Body of pancreas (tissue), 4 donors: ENCODE results near the gene MID1. TPM values are rescaled to one million over a fixed set of nuclear protein-coding genes. Genes with fewer than 3 reads are reported as not detected.

ENCODE experiments used
- ATAC-seq: fragments of 150-250 bp; one replicate; pipeline ENCODE4 v1.9.1; 2016
- DNase-seq, 4 donors: peaks; one replicate each; pipeline ENCODE4 v3.0.0-alpha.2; 2019
- H3K27ac ChIP-seq, 4 donors: fragments of 200-600 bp; sonication (generic); 1 replicate in 3 of 4; 2 replicates in 1 of 4; pipeline versions ENCODE4 v1.5.1 to v1.6.1; 2016 to 2019; ENCODE audit warnings: mild to moderate bottlenecking in 1 of 4, mixed read lengths in 1 of 4, moderate library complexity in 1 of 4
- H3K27me3 ChIP-seq, 2 donors: fragments of 200-600 bp; sonication (generic); one replicate each; pipeline ENCODE4 v1.6.0; 2016; ENCODE audit warnings: mild to moderate bottlenecking in 1 of 2
- H3K36me3 ChIP-seq, 2 donors: fragments of 200-600 bp; sonication (generic); replicated peaks in 1 of 2; 2 replicates each; pipeline ENCODE4 v1.5.1; 2016; ENCODE audit warnings: low read depth in 2 of 2; ENCODE audit not compliant: insufficient read depth in 1 of 2
- H3K4me1 ChIP-seq: fragments of 200-600 bp; sonication (generic); one replicate; pipeline ENCODE4 v1.6.0; 2016
- H3K4me3 ChIP-seq, 2 donors: fragments of 200-600 bp; sonication (generic); 1 replicate in 1 of 2; 2 replicates in 1 of 2; pipeline ENCODE4 v1.5.1; 2016 to 2019
- H3K9me3 ChIP-seq, 3 donors: fragments of 200-600 bp; sonication (generic); 1 replicate in 2 of 3; 2 replicates in 1 of 3; pipeline ENCODE4 v1.5.1; 2016
- CTCF ChIP-seq, 7 experiments: fragments of 450-650 bp in 4 of 7; fragments of 200-600 bp in 3 of 7; sonication (generic) in 3 of 7; IDR thresholded peaks; one replicate each; pipeline ENCODE4 v1.5.1; 2016 to 2019; ENCODE audit warnings: antibody characterized with exemption in 7 of 7
- POLR2A ChIP-seq, 3 donors: fragments of 450-650 bp; IDR thresholded peaks; one replicate each; pipeline ENCODE4 v1.6.1; 2016; ENCODE audit warnings: antibody characterized with exemption in 3 of 3, mild to moderate bottlenecking in 2 of 3
- WGBS, 2 donors: methylation state at CpG; one replicate each; pipeline ENCODE4 v1.1.5; 2017; 5-methylcytosine and 5-hydroxymethylcytosine counted together
- intact Hi-C: fragments of 100-400 bp; cut with DNase I; formaldehyde crosslinking; loops from one replicate; pipeline ENCODE4 v1.15.1; 2023
- total RNA-seq, 2 donors: library from RNA; depleted of rRNA; stranded (reverse); fragments of >200 nt; gene quantifications; one replicate each; pipeline ENCODE4 v1.1.0, GENCODE V29; 2016

MID1 gene
- total RNA-seq, 2 donors from 2014 or later: 4.9 to 7.3 TPM

GRCh38 chrX:10416424-10416823 is 204.0 kb downstream of the MID1 start:
- TF ChIP-seq CTCF (IDR thresholded peaks at IDR 0.05) (no peak), POLR2A (IDR thresholded peaks at IDR 0.05) (no peak)
- Histone ChIP-seq H3K4me3 (no peak overlapping the region), H3K27me3 (no peaks in the 10 kb centered on the region), H3K27ac (no peak overlapping the region), H3K9me3 (no peaks in the 10 kb centered on the region), H3K36me3 (no peaks in the 10 kb centered on the region), H3K4me1 (no peaks in the 10 kb centered on the region)
- ATAC-seq: no peak
- 67 to 75% methylated on average over 4 of the region's 4 CpGs for WGBS, 2 donors
- intact Hi-C loops: no loop called here
- DNase-seq: no peak

DNA sequence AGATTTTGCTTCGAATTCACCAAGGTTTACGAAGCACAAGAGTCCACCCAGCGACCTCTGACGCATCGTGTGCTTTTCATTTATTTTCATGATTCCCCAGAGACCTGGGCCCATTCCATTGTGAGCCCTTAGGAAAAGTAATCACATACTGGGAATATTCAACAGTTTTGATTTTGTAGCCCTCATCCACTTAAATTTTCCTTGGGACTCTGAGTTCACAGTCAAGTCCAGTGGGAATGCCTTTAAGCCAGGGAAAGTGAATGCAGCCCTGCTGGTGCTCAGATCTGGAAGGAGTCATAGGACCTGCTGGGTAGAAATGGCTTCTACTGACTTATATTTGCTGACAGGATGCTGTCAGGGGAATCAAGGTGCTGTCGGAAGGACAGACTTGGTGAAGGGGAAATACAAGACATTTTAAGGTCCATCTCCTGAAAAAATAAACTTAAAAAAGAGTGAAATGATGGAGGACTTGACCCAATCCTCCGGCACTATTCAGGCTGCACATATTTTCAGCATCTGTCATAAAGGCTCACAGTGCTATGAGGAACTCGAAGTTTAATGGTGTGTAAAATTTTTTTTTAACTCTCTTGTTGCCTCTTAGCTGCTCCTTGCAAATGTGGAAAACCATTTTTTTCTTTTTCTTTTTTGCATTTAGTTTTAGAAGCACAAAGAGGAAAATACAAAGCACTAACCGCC is 204.9 kb downstream of the MID1 start:
- Histone ChIP-seq H3K9me3 (no peaks in the 10 kb centered on the region), H3K27ac (no peak overlapping the region), H3K27me3 (no peaks in the 10 kb centered on the region), H3K4me3 (no peak overlapping the region), H3K4me1 (no peaks in the 10 kb centered on the region), H3K36me3 (no peaks in the 10 kb centered on the region)
- ATAC-seq (no peak), DNase-seq (no peak)
- intact Hi-C loops: no loop called here
- WGBS, 2 donors: 67 to 72% methylated on average over 9 of the region's 9 CpGs
- TF ChIP-seq POLR2A (IDR thresholded peaks at IDR 0.05): no peak
- no peak for TF ChIP-seq CTCF (IDR thresholded peaks at IDR 0.05)

GRCh38 chrX:10414862-10415261 is 205.5 kb downstream of the MID1 start:
- intact Hi-C loops: no loop called here
- DNase-seq (no peak), ATAC-seq (no peak)
- Histone ChIP-seq H3K4me1 (no peaks in the 10 kb centered on the region), H3K9me3 (no peaks in the 10 kb centered on the region), H3K27ac (no peak overlapping the region), H3K4me3 (no peak overlapping the region), H3K27me3 (no peaks in the 10 kb centered on the region), H3K36me3 (no peaks in the 10 kb centered on the region)
- 70 to 79% methylated on average over 6 of the region's 6 CpGs for WGBS, 2 donors
- TF ChIP-seq POLR2A (IDR thresholded peaks at IDR 0.05): no peak
- no peak for TF ChIP-seq CTCF (IDR thresholded peaks at IDR 0.05)

DNA sequence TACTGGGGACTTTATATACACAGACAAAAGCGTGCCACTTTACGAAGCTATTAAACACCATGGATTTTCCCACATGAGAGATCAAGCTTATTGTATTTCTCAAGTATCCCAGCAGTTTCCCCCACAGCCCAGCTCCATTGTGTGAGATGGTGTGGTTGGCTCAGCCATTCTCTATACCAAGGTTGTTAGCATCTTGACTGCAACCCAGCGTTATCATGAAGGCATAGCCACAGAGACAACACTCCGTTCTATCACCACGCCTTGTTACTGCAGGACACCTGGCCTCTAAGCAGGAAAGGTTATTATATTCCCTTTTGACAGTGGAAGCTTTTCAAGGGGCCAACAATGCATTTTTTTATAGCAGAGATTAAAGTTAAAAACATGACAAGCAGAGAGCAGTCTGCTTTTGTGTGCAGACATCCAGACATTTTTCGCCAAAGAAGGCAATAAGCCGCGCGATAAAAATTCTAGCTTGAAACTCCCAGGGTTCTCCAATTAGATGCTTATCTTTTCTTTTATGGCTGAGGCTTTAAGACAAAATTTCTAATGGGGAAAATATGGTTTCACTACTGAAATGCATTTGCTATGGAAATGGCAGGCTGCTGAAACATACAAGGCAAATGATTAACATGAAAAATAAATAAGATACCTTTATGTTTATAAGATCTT is 206.1 kb downstream of the MID1 start:
- ATAC-seq (no peak), DNase-seq (no peak)
- TF ChIP-seq CTCF (IDR thresholded peaks at IDR 0.05): no peak
- no peak for TF ChIP-seq POLR2A (IDR thresholded peaks at IDR 0.05)
- no peaks in the 10 kb centered on the region for H3K36me3 ChIP-seq
- H3K27ac ChIP-seq: no peak overlapping the region
- H3K4me3 ChIP-seq: no peak overlapping the region
- H3K4me1 ChIP-seq: no peaks in the 10 kb centered on the region
- intact Hi-C loops: no loop called here
- no peaks in the 10 kb centered on the region for H3K9me3 ChIP-seq
- no peaks in the 10 kb centered on the region for H3K27me3 ChIP-seq
- 87% methylated on average over 9 of the region's 9 CpGs for WGBS, 2 donors

DNA sequence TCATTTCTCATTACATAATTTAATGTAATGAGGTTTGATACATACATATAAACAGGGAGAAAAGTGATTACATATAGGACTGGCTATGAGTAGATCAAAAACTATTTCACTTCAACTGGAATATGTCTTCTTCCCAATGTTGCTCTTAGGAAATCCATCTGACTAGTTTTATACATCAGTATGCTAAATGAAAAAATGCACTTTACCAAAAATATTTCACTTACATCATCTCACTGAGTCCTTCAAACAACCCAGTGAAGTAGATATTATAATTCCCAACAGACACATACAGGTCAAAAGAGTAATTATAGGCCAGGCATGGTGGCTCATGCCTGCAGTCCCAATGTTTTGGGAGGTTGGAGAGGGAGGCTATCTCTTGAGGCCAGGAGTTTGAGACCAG is 215.9 kb downstream of the MID1 start:
- H3K4me3 ChIP-seq: no peak overlapping the region
- no peaks in the 10 kb centered on the region for H3K9me3 ChIP-seq
- H3K27me3 ChIP-seq: no peaks in the 10 kb centered on the region
- H3K4me1 ChIP-seq: no peaks in the 10 kb centered on the region
- intact Hi-C loops: no loop called here
- no peak for TF ChIP-seq CTCF (IDR thresholded peaks at IDR 0.05)
- TF ChIP-seq POLR2A (IDR thresholded peaks at IDR 0.05): no peak
- ATAC-seq: no peak
- DNase-seq: no peak
- H3K36me3 ChIP-seq: no peaks in the 10 kb centered on the region
- H3K27ac ChIP-seq: no peak overlapping the region
